HG03571 (cell line): ENCODE results near the gene NOX5.
"Not testable (repeated sequence)": the region's sequence is repeated elsewhere in the genome, so short reads cannot be mapped to it uniquely, and the experiment has no call there.

Experiments used
- ATAC-seq: cut with Tn5 transposase; IDR thresholded peaks from one replicate; pipeline ENCODE4 v1.9.1; 2021; ENCODE audit not compliant: unreplicated experiment

Gene NOX5

GRCh38 chr15:69014454-69014853, at the start of gene NOX5:
Gene NOX5, plus strand, starts transcription at chr15:69014695. Its CDS starts 41 bp downstream, at chr15:69014736.
- no peak for ATAC-seq

- no peak for ATAC-seq
These were observed 47.5 kb upstream of the NOX5 start for GRCh38 chr15:68966996-68967395.

- ATAC-seq: no peak
These were observed 46.5 kb upstream of the NOX5 start for GRCh38 chr15:68967948-68968347.

- no peak for ATAC-seq
These were observed 45.2 kb upstream of the NOX5 start for GRCh38 chr15:68969298-68969697.

GRCh38 chr15:68972201-68973065, 42.1 kb upstream of the NOX5 start:
- ATAC-seq: no peak

- not testable (repeated sequence) for ATAC-seq
These were observed 38.8 kb upstream of the NOX5 start for GRCh38 chr15:68975651-68976160.

- ATAC-seq: not testable (repeated sequence)
These were observed 37.1 kb upstream of the NOX5 start for GRCh38 chr15:68977426-68977825.

GRCh38 chr15:68979006-68979405, 35.5 kb upstream of the NOX5 start:
- no peak for ATAC-seq

- ATAC-seq: no peak
These were observed 34.7 kb upstream of the NOX5 start for GRCh38 chr15:68979816-68980215.

GRCh38 chr15:68980786-68981185, 33.7 kb upstream of the NOX5 start:
- ATAC-seq: no peak

GRCh38 chr15:68981941-68982340, 32.6 kb upstream of the NOX5 start:
- ATAC-seq: no peak

- no peak for ATAC-seq
These were observed 31.4 kb upstream of the NOX5 start for GRCh38 chr15:68982976-68983563.

- no peak for ATAC-seq
These were observed 30.5 kb upstream of the NOX5 start for GRCh38 chr15:68983961-68984481.

- no peak for ATAC-seq
These were observed 29.9 kb upstream of the NOX5 start for GRCh38 chr15:68984586-68984985.

- no peak for ATAC-seq
These were observed 29.1 kb upstream of the NOX5 start for GRCh38 chr15:68985361-68985891.

GRCh38 chr15:68986322-68986721, 28.2 kb upstream of the NOX5 start:
- ATAC-seq: no peak

GRCh38 chr15:68987120-68987519, 27.4 kb upstream of the NOX5 start:
- no peak for ATAC-seq

- no peak for ATAC-seq
These were observed 26.8 kb upstream of the NOX5 start for GRCh38 chr15:68987676-68988075.

GRCh38 chr15:68989541-68990230, 24.8 kb upstream of the NOX5 start:
- ATAC-seq: no peak

GRCh38 chr15:68990231-68990991, 24.1 kb upstream of the NOX5 start:
- ATAC-seq: no peak
